Stomach (tissue), 9 donors: ENCODE results near the gene BIN1. TPM values are rescaled to one million over a fixed set of nuclear protein-coding genes. Genes with fewer than 3 reads are reported as not detected.

Source experiments
- DNase-seq, 2 donors: peaks; one replicate each; pipeline versions ENCODE4 v3.0.0 to v3.0.0-alpha.2; 2013 to 2019
- H3K27ac ChIP-seq, 5 donors: fragments of 200-600 bp in 4 of 5; sonication (generic) in 4 of 5; one replicate each; pipeline ENCODE4 v1.5.1; 2013 to 2019; ENCODE audit warnings: mild to moderate bottlenecking in 1 of 5, moderate library complexity in 1 of 5
- H3K27me3 ChIP-seq, 3 donors: fragments of 200-600 bp; sonication (generic); one replicate each; pipeline ENCODE4 v1.5.1; 2017 to 2019; ENCODE audit warnings: mixed run types in 1 of 3
- H3K36me3 ChIP-seq, 4 donors: fragments of 200-600 bp; sonication (generic); 1 replicate in 3 of 4; 2 replicates in 1 of 4; pipeline ENCODE4 v1.5.1; 2016 to 2019
- H3K4me1 ChIP-seq, 4 donors: fragments of 200-600 bp; sonication (generic); one replicate each; pipeline ENCODE4 v1.5.1; 2016 to 2019
- H3K4me3 ChIP-seq, 4 donors: fragments of 200-600 bp; sonication (generic) in 3 of 4; one replicate each; pipeline ENCODE4 v1.5.1; 2016 to 2019; ENCODE audit warnings: mild to moderate bottlenecking in 1 of 4
- H3K9me3 ChIP-seq, 4 donors: fragments of 200-600 bp; sonication (generic); one replicate each; pipeline ENCODE4 v1.5.1; 2016 to 2019
- CTCF ChIP-seq, 7 experiments: fragments of 450-650 bp in 4 of 7; fragments of 200-600 bp in 3 of 7; sonication (generic) in 3 of 7; IDR thresholded peaks; one replicate each; pipeline ENCODE4 v1.5.1; 2016 to 2019; ENCODE audit warnings: antibody characterized with exemption in 7 of 7, control low read depth in 2 of 7, mild to moderate bottlenecking in 1 of 7
- EP300 ChIP-seq: sonication (generic); formaldehyde crosslinking; IDR thresholded peaks from one replicate; pipeline ENCODE4 v1.6.1; 2017; ENCODE audit warnings: antibody characterized with exemption
- POLR2A ChIP-seq, 4 donors: fragments of 450-650 bp; IDR thresholded peaks; one replicate each; pipeline ENCODE4 v1.6.1; 2016; ENCODE audit warnings: antibody characterized with exemption in 4 of 4, control low read depth in 2 of 4, mild to moderate bottlenecking in 1 of 4, moderate library complexity in 1 of 4
- POLR2AphosphoS5 ChIP-seq, 3 donors: sonication (generic); formaldehyde crosslinking; IDR thresholded peaks; one replicate each; pipeline ENCODE4 v1.6.1; 2016; ENCODE audit warnings: antibody characterized with exemption in 3 of 3
- WGBS, 5 donors: extraction: QIAGEN DNeasy Blood & Tissue Kit in 3 of 5; methylation state at CpG; one replicate each; pipeline versions ENCODE4 v1.1.5 to v1.1.7; 2013 to 2018; 5-methylcytosine and 5-hydroxymethylcytosine counted together
- intact Hi-C: fragments of 100-400 bp; cut with DNase I; formaldehyde crosslinking; loops from one replicate; pipeline ENCODE4 v1.15.1; 2023; ENCODE audit warnings: low total_unique reads
- polyA plus RNA-seq, 3 donors: library from polyadenylated mRNA; stranded (reverse); fragments of 200-250 nt; gene quantifications; one replicate each; pipeline ENCODE4 v1.2.3, GENCODE V29; 2013
- total RNA-seq, 5 donors: library from RNA; depleted of rRNA; stranded (reverse); fragments of >200 nt; gene quantifications; one replicate each; pipeline versions ENCODE4 v1.1.0 to v1.2.3, GENCODE V29; 2014 to 2016
- donor health status: healthy with polysubstance abuse.
- donor health status: Bipolar disorder and iron deficiency.
- donor health status: healthy.

The BIN1 gene
- total and polyA plus RNA-seq, 8 donors: 39.1 to 175 (median 47.8) TPM

- TF ChIP-seq POLR2A (IDR thresholded peaks at IDR 0.05) (no peak), CTCF (IDR thresholded peaks at IDR 0.05) (no peak), POLR2AphosphoS5 (IDR thresholded peaks at IDR 0.05) (no peak), EP300 (no peak)
- DNase-seq: no peak
- no peak overlapping the region for H3K4me3 ChIP-seq
Measured at GRCh38 chr2:127138281-127138680, 31.3 kb upstream of the BIN1 start.

GRCh38 chr2:127137741-127138140, 30.8 kb upstream of the BIN1 start:
- no peak for DNase-seq
- no peak overlapping the region for H3K27ac ChIP-seq
- intact Hi-C loops: no loop called here
- no peak overlapping the region for H3K4me3 ChIP-seq
- no peaks in the 10 kb centered on the region for H3K9me3 ChIP-seq
- H3K27me3 ChIP-seq: peaks cover 0 to 4% (median 0%) of the 10 kb centered on the region in 3 donors
- TF ChIP-seq POLR2A (IDR thresholded peaks at IDR 0.05) (no peak), CTCF (IDR thresholded peaks at IDR 0.05) (no peak)
- H3K4me1 ChIP-seq: no peaks in the 10 kb centered on the region
- no peaks in the 10 kb centered on the region for H3K36me3 ChIP-seq
- WGBS, 5 donors: 86 to 94% (median 92%) methylated on average over 13 to 15 of the region's 15 CpGs

More at GRCh38 chr2:127138281-127138680, 31.3 kb upstream of the BIN1 start:
- H3K27me3 ChIP-seq: peaks cover 0 to 4% (median 0%) of the 10 kb centered on the region in 3 donors
- intact Hi-C loops: no loop called here
- no peak overlapping the region for H3K27ac ChIP-seq
- WGBS, 5 donors: 86 to 93% (median 92%) methylated on average over 10 to 12 of the region's 12 CpGs
- H3K36me3 ChIP-seq: no peaks in the 10 kb centered on the region
- no peaks in the 10 kb centered on the region for H3K9me3 ChIP-seq
- H3K4me1 ChIP-seq: no peaks in the 10 kb centered on the region

- no peak for DNase-seq
- intact Hi-C loops: no loop called here
- Histone ChIP-seq H3K4me3 (no peak overlapping the region), H3K27ac (no peak overlapping the region), H3K4me1 (no peaks in the 10 kb centered on the region), H3K9me3 (no peaks in the 10 kb centered on the region), H3K36me3 (no peaks in the 10 kb centered on the region), H3K27me3 (peaks cover 0 to 4% (median 0%) of the 10 kb centered on the region in 3 donors)
- 85 to 94% (median 90%) methylated on average over 4 to 12 of the region's 12 CpGs for WGBS, 5 donors
- TF ChIP-seq POLR2AphosphoS5 (IDR thresholded peaks at IDR 0.05): no peak
- TF ChIP-seq CTCF (IDR thresholded peaks at IDR 0.05): no peak
- TF ChIP-seq EP300: no peak
Measured at GRCh38 chr2:127137225-127137624, 30.3 kb upstream of the BIN1 start.

- no peak overlapping the region for H3K4me3 ChIP-seq
- no peak for DNase-seq
- 69 to 80% (median 71%) methylated on average over 15 of the region's 15 CpGs for WGBS, 5 donors
- H3K27ac ChIP-seq: no peak overlapping the region
- intact Hi-C loops: no loop called here
- H3K9me3 ChIP-seq: no peaks in the 10 kb centered on the region
- H3K4me1 ChIP-seq: no peaks in the 10 kb centered on the region
- H3K27me3 ChIP-seq: no peaks in the 10 kb centered on the region
- no peaks in the 10 kb centered on the region for H3K36me3 ChIP-seq
- TF ChIP-seq EP300: no peak
- TF ChIP-seq CTCF (IDR thresholded peaks at IDR 0.05): no peak
- no peak for TF ChIP-seq POLR2AphosphoS5 (IDR thresholded peaks at IDR 0.05)
- TF ChIP-seq POLR2A (IDR thresholded peaks at IDR 0.05): no peak
Measured at GRCh38 chr2:127134833-127135830, 28.2 kb upstream of the BIN1 start.
